ENCODE results near the gene CD9.
A peak's percentile ranks its signal among the peaks of the same experiment; 100 is the strongest.

The CD9 gene

DNA sequence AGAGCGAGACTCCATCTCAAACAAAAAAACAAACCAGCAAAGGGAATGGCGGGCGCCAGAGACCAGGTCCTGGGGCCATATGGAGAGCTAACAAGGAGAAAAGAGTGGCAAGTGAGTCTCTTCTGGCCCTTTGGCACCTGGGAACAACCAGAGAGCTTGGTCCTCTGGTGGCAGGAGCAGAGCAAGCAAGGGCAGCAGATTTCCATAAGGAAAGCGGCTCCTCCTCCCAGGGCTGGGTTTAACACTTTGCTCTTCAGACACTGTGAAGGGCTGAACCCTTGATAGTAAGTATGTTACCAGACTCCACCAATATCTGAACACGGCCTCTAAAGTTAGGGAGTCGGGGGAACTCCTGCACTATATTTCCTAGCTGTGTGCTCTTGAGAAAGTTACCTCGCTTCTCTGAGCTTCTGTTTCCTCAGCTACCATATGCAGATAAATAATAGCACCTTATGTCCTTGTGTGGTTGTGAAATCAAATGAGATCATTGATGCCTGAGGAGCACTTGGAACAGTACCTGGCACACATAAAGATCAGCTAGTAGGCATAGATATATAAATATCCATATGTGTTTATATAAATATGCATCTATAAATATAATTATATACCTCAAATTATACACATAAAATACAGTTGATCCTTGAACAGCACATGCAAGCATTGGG, 76.9 kb downstream of the CD9 start:
- H3K4me3 ChIP-seq (replicated peaks; ENCODE audit: insufficient read depth, low read length) = no peak overlapping the region
- peaks cover 9% of the 10 kb centered on the region for H3K27me3 ChIP-seq (ENCODE audit: insufficient read depth, poor library complexity, severe bottlenecking)
- DNase-seq (ENCODE audit: low read depth in 1 of 2, low spot score in 1 of 2) = no peak
- H3K27ac ChIP-seq (replicated peaks) = no peak overlapping the region
- TF ChIP-seq, protein P1, sequence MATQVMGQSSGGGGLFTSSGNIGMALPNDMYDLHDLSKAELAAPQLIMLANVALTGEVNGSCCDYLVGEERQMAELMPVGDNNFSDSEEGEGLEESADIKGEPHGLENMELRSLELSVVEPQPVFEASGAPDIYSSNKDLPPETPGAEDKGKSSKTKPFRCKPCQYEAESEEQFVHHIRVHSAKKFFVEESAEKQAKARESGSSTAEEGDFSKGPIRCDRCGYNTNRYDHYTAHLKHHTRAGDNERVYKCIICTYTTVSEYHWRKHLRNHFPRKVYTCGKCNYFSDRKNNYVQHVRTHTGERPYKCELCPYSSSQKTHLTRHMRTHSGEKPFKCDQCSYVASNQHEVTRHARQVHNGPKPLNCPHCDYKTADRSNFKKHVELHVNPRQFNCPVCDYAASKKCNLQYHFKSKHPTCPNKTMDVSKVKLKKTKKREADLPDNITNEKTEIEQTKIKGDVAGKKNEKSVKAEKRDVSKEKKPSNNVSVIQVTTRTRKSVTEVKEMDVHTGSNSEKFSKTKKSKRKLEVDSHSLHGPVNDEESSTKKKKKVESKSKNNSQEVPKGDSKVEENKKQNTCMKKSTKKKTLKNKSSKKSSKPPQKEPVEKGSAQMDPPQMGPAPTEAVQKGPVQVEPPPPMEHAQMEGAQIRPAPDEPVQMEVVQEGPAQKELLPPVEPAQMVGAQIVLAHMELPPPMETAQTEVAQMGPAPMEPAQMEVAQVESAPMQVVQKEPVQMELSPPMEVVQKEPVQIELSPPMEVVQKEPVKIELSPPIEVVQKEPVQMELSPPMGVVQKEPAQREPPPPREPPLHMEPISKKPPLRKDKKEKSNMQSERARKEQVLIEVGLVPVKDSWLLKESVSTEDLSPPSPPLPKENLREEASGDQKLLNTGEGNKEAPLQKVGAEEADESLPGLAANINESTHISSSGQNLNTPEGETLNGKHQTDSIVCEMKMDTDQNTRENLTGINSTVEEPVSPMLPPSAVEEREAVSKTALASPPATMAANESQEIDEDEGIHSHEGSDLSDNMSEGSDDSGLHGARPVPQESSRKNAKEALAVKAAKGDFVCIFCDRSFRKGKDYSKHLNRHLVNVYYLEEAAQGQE (IDR thresholded peaks at IDR 0.05; ENCODE audit: insufficient replicate concordance, low read depth) = no peak
- TF ChIP-seq SPI1 (IDR thresholded peaks at IDR 0.05; ENCODE audit: borderline replicate concordance, low read depth) (no peak), POLR2AphosphoS5 (IDR thresholded peaks at IDR 0.05; ENCODE audit: low read depth) (no peak), GABPA (IDR thresholded peaks at IDR 0.05; ENCODE audit: low read depth) (no peak)
- TF ChIP-seq, protein P2, sequence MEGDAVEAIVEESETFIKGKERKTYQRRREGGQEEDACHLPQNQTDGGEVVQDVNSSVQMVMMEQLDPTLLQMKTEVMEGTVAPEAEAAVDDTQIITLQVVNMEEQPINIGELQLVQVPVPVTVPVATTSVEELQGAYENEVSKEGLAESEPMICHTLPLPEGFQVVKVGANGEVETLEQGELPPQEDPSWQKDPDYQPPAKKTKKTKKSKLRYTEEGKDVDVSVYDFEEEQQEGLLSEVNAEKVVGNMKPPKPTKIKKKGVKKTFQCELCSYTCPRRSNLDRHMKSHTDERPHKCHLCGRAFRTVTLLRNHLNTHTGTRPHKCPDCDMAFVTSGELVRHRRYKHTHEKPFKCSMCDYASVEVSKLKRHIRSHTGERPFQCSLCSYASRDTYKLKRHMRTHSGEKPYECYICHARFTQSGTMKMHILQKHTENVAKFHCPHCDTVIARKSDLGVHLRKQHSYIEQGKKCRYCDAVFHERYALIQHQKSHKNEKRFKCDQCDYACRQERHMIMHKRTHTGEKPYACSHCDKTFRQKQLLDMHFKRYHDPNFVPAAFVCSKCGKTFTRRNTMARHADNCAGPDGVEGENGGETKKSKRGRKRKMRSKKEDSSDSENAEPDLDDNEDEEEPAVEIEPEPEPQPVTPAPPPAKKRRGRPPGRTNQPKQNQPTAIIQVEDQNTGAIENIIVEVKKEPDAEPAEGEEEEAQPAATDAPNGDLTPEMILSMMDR (IDR thresholded peaks at IDR 0.05; ENCODE audit: insufficient read depth, low read length) = no peak

DNA sequence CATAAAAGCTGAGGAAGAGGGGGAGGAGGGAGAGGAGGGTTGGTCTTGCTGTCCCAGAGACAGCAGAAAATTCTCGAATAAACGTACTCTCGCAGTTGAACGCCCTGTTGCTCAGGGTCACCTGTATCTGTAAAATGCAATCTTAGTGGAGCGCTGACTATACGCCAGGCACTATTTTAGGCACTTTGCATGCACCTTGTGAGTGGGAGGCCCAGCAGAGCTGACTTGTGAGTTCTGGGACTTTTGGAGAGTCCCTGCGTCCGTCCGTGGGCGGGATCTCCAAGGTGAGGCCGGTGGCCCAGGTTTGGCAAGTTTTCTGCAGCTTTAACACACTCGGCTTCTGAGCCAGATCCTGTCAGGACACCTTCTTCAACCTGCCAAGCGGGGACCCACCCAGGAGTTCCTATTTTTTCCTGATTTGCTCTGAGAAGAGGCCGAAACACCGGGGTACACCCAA, 77.8 kb downstream of the CD9 start:
- Histone ChIP-seq H3K4me3 (replicated peaks; ENCODE audit: insufficient read depth, low read length) (peak overlapping the region; percentile 38), H3K27me3 (ENCODE audit: insufficient read depth, poor library complexity, severe bottlenecking) (peaks cover 4% of the 10 kb centered on the region), H3K27ac (replicated peaks) (no peak overlapping the region)
- DNase-seq (ENCODE audit: low read depth in 1 of 2, low spot score in 1 of 2) = no peak
- TF ChIP-seq, protein P2 (IDR thresholded peaks at IDR 0.05; ENCODE audit: insufficient read depth, low read length) = no peak
- TF ChIP-seq POLR2AphosphoS5 (IDR thresholded peaks at IDR 0.05; ENCODE audit: low read depth) = no peak
- TF ChIP-seq SPI1 (IDR thresholded peaks at IDR 0.05; ENCODE audit: borderline replicate concordance, low read depth) = no peak
- TF ChIP-seq, protein P1 (IDR thresholded peaks at IDR 0.05; ENCODE audit: insufficient replicate concordance, low read depth) = no peak
- TF ChIP-seq GABPA (IDR thresholded peaks at IDR 0.05; ENCODE audit: low read depth) = no peak

DNA sequence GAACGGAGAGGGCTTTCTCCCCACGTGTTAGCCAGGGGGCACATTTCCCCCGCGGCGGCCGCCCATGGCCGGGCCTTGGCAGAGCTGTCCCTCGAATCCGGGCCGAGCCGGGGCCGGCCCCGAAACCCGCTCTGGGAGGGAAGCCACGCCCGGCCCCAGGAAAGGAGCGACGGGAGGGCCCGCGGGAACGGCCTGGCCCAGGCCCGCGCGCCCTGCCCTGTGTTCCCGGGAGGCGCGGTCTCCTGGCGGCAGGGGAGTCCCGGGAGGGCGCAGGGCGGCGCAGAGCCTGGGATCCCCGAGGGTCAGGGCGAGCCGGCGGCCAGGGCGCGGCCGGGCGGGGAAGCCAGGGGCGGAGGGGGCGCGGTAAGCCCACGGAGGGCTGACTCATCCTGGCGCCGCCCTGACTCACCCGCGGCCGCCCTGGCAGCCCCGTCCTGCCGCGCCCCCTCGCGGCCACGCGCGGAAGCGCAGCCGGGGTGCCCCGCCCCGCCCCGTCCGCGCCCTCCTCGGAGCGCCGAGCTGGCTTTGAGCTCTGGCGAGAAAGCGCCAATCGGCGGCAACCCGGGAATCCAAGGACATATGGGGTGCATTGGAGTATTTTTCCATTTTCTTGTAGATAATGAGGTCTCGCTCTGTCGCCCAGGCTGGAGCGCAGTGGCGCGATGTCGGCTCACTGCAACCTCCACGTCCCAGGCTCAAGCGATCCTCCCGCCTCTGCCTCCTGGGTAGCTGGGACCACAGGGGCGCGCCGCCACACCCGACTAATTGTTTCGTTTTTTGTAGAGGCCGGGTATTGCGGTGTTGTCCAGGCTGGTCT, 78.4 kb downstream of the CD9 start:
- H3K27ac ChIP-seq (replicated peaks) = no peak overlapping the region
- peak overlapping the region; percentile 38 for H3K4me3 ChIP-seq (replicated peaks; ENCODE audit: insufficient read depth, low read length)
- DNase-seq (ENCODE audit: low read depth in 1 of 2, low spot score in 1 of 2) = peak; percentile 49 to 63
- TF ChIP-seq, protein P2 (IDR thresholded peaks at IDR 0.05; ENCODE audit: insufficient read depth, low read length) = peak; percentile 19
- TF ChIP-seq GABPA (IDR thresholded peaks at IDR 0.05; ENCODE audit: low read depth) = no peak
- H3K27me3 ChIP-seq (ENCODE audit: insufficient read depth, poor library complexity, severe bottlenecking) = peaks cover 4% of the 10 kb centered on the region

Measured in HL-60 (cell line).